ENCODE results near the gene FOXE1.
A peak's percentile ranks its signal among the peaks of the same experiment; 100 is the strongest.

Gene FOXE1

DNA sequence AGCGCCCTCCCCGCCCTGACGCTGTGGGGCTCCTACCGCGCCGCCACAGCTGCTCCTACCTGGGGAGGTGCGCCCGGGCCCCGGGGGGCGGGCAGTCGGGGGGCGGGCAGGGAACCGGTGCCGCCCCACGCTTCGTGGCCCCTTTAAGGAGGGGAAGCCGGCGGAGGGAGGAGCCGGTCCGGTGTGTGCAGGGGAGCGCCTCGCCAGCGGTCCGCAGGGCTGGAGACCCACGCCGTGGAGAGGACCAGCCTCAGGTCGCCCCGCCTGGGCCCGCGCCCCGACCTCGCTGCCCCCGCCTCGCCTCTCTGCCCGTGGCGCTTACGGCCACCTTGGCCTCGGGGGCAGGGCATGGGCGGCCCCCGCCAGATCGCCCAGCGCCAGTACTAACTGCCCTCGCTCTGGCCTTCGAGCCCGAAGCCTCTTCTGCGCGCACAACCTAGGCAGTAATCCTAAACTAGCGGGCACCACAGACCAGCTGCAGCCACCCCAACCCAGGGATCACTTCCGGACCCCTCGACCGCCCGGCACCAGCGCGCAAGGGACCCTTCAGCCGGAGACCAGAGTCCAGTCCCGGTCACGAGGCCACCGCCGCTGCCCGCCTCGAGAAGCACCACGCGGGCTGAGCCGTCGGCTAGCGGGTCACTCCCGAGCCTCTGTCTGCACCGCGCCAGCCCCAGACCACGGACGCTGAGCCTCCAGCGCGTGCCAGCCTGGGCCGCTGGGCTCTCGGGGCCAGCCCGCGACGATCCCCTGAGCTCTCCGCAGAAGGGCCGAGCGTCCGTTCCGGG, at the start of gene FOXE1:
FOXE1 (plus strand) TSS at position 171 of the 788 bp plus-strand sequence. CDS start 689 bp downstream, outside the sequence.
- no peak for DNase-seq (ENCODE audit: low read depth)

DNA sequence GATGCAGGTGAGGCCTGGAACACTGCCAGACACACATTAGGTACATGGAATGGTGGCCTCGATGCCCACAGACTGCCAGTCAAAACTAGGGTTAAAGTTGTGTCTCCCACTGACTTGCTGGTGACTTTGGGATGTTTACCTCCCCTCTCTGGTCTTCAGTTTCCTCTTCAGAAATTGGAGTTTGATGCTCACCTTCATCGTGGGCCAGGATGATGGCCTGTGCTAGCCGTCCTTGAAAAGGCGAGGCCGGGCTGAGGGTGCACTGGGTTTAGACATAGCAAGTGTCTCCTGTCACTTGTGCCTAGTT, 49.0 kb upstream of the FOXE1 start:
- DNase-seq (ENCODE audit: low read depth) = no peak

DNA sequence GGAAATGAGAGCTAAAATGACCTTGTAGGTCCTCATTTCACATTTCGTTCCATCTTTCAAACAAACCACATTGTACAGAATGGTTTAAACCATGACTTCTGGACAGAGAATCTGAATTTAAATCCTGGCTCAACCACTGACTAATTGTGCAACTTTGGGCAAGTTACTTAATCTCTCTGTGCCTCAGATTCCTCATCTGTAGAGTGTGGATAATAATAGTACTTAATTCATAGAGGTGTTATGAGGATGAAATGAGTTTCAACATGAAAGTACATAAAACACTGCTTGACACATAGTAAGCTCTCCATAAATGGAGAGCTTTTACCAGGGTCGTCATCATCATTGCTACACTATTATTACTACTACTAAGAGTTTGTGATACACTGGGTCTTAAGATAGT, 46.3 kb upstream of the FOXE1 start:
- peak; percentile 11 for DNase-seq (ENCODE audit: low read depth)

DNA sequence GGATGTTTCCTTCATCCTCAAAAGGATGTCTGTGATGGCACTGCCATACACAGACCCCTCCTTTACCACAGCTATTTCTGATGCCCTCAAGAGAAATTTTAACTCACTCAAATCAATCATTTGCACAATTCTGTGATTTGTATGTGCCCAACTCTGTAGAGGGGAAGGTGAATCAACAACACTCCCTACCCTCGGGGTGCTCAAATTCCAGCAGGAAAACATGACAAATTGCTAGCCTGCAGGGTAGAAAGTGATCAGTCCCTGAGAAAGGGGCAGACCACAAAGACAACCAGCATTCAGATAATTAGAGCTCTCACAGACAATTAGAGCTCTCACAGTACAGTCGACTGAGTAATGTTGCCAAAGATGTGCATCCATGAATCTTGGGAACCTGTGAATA, 45.3 kb upstream of the FOXE1 start:
- DNase-seq (ENCODE audit: low read depth) = no peak

DNA sequence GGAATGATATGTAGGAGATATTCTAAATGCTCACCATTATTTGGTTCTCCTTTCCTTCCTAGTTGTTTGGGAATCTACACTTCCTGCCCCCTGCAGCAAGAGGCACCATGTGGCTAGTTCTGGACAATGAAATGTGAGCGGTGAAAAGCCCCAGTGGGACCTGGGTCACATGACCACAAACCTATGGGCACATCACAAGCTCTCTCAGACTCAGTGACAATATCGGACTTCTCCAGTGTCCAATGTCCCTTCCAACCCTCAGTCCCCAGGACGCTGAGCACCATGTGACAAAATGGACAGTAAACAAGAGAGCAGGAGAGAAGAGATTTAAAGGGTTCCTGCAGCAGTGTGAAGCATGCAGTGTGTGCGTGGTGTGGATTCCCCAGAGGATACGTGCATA, 44.6 kb upstream of the FOXE1 start:
- no peak for DNase-seq (ENCODE audit: low read depth)

DNA sequence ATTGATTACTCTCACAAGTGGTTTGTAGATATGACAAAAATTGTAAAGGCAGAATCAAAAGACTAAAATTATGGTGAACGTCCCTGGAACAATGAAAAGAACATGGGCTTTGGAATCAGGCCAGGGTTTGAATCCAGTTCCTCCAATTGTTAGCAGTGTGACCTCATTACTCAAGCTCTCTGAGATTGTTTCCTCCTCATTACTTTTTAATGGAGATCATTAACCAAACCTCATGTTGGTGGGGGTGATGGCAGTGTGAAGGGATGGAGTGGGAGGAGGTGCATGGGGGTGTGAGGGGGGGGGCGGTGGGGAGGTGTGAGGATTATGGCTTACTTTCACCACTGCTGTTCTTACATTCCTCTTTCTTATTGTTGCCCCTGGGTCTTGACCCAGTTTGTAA, 44.1 kb upstream of the FOXE1 start:
- no peak for DNase-seq (ENCODE audit: low read depth)

DNA sequence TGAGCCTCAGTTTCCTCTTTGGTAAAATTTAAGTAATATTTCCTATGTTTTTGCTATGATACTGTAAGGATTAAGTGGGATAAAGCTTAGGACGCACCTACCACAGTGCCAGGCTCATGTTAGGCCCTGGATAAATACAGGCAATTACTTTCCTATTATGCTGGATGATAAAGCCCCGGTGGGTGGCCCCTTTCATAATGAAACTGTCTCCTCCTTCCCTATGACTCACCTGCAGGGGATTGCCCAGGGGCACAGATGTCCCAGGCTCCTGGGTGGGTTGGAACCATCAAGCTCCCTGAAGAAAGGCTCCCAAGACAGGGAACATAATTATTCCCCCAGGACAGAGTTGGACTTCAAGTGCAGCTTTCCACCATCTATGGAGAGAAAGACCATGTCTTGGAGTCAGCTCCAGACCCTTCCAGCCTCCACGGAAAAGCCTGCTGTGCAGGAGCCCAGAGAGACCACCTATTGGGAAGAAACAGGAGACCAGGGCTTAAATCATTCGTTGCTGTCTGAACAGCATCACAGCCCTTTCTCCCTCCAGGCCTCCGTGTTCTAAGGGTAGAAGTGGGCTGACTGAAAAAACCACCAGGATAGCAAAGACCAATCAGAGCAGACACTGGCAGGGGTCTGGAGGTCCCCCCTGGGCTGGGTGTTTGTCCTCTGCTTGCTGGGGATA, 43.2 kb upstream of the FOXE1 start:
- no peak for DNase-seq (ENCODE audit: low read depth)

DNA sequence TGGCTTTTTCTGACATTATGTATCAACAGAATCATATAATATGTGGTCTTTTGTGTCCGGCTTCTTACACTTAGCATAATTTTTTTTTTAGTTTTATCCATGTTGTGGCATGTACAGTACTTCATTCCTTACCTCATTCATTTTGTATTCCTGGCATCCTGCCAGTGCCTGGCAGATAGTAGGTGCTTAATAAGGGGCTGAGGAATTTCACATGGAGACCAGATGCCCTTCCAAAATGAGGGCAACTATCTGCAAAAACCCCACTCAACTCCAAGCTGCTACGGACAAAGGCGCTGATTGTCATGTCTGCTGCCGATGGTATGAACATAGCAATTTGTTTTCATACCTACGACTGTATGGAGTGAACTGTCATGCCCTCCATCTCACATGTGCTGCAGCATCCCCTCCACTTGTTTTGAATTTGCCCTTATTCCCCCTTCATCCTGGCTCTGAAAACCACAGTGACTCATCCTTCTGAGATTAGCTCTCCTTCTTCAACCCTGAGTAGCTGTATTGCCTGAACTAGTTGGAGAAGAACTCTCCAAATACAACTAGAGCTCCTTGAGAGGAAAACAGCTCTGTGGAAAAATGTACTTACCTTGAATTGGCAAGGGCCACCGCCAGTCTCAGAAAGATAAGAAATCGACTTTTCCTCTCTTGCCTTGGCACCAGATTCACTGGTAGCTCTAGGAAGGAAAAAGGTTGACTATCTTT, 41.3 kb upstream of the FOXE1 start:
- DNase-seq (ENCODE audit: low read depth) = peak; percentile 70

DNA sequence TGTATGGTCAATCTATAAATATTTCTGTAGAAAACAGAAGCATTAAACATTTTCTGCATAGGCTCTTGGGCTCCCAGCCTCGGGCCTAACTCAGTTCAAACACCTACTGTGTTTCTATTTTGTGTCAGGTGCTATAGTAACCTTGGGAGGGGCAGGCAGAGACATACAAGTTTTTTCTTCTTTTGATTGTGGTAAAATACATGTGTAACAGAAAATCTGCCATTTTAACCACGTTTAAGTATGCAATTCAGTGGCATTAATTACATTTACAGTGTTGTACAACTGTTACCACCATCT, 40.8 kb upstream of the FOXE1 start:
- no peak for DNase-seq (ENCODE audit: low read depth)

DNA sequence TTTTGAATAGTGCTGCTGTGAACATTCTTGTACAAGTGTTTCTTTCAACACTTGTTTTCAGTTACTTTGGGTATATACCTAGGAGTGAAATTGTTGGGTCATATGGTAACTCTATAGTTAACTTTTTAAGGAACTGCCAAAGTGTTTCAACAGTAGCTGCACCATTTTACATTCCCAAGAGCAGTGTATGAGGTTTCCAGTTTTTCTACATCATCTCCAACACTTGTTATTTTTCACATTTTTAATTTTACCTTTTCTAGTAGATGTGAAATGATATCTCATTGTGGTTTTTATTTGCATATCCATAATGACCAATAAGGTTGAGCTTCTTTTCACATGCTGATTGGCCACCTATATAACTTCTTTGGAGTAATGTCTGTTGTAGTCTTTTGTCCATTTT, 40.0 kb upstream of the FOXE1 start:
- DNase-seq (ENCODE audit: low read depth) = no peak

DNA sequence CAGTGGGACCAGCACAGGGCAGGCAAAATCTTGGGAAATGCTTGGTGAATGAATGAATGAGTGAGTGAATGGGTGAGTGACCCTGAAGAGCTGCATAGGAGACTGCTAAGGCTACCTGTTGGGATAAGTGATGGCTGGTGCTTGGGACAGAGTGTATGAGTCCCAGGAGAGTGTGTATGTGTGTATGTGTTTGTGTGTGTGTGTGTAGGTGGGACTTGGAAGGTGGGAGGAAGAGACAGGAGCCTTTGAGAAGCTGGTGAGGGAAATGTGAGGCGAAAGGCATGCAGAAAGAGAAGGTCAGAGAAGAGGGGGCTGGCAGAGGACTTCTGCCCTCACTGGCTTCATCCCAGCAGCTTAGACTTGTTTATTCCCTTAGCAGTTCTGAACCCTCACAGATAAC, 33.3 kb upstream of the FOXE1 start:
- no peak for DNase-seq (ENCODE audit: low read depth)

DNA sequence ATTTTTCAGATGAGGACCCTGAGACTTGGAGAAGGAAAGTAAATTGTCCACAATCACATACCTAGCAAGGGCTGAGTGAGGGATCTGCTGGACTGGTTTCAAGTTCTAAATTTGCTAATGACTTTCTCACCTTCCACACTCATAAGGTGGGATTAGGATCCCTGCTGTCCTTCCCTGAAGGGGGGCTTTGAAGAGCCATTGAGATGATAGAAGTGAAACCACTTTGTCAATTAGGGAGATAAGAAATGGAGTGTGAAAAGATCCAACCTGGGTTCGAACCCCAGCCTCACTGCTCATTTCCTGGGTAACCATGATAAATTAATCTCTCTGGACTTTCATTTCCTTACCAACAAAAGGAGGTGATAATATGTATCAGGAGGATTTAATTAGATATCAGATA, 32.7 kb upstream of the FOXE1 start:
- no peak for DNase-seq (ENCODE audit: low read depth)

DNA sequence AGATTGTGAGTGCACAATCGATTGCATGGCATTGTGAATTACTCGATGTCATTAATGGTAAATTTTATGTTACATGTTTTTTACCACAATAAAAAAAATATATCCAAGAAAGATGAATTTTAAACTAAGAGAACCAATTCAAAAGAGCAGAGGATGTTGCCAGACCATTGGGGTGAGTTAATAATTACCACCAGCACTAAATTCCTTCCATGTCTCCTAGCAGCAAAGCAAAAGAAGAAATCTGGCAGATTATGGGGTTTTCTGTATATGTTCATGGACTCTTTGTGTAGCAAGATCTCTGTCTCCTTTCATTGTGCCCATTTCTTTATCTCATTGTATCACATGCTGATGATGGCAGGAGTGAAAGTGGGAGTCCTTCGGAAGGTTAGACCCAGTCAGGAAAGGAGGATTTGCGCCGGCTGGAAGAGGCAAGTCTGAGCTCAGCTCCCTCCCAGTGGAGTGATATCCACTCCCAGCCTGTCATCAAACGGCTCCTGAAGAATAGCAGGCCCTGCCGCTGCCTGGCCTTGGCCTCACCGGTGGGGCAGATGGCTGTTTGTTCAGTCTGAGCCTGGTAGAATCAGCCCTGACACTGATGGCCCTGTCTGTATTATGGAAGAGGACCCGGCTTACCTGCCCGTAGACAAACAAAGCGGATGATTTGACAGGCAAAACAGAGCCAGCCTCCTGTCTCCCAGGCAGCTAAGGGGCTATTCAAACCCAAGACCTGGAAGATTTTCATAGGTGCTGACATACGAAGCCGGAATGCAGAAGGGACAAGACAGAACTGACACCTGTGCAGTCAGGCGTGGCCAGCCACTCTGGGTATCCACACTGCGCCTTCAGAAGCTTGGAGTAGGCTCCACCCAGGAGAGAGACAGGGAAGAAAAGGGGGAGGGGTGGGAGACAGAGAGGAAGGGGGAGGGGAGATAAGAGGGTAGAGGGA, 21.9 kb upstream of the FOXE1 start:
- no peak for DNase-seq (ENCODE audit: low read depth)

DNA sequence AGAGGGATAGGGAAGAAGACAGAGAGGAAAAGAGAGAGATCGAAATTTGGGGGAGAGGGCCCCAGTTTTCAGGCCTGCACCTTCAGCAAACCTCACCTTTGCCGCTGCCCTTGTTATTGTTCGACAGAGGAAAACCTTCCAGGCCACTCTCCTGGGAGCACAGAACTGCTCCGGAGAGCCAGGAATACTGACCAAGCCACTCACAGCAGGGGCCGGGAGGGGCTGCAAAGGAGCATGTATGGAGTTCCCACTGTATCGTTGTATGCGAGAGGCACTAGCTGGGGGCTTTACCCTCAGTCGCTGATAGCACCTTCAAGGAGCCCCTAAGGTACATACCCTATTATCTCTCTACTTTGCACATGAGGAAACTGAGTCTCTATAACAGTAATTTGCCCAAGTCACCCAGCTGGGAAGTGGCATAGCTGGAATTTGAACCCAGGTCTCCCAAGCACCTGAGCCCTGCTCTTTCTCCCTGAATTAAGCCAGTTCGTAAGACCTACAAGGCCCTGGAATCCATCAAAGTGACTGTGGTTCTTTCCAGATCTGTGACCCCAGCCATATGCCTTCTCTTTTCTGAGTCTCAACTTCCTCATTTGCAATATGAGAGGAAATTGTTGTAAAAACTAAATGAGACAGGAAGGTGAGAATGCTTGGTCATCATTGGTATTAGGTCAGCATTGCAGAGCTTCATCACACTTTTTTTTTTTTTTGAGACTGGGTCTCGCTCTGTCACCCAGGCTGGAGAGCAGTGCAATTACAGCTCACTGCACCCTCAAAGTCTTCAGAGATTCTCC, 21.0 kb upstream of the FOXE1 start:
- no peak for DNase-seq (ENCODE audit: low read depth)

DNA sequence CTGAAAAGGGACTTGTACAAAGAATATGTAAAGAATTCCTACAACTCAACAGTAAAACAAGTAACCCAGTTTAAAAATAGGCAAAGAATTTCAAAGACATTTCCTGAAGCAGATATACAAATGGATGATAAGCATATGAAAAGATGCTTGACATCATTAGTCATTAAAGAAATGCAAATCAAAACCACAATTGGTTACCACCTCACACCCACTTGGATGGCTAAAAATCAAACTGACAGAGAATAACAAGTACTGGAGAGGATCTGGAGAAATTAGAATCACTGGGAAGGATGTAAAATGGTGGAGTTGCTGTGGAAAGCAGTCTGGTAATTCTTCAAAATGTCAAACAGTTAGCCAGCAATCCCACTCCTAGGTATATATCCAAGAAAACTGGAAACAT, 12.5 kb upstream of the FOXE1 start:
- DNase-seq (ENCODE audit: low read depth) = peak; percentile 56

DNA sequence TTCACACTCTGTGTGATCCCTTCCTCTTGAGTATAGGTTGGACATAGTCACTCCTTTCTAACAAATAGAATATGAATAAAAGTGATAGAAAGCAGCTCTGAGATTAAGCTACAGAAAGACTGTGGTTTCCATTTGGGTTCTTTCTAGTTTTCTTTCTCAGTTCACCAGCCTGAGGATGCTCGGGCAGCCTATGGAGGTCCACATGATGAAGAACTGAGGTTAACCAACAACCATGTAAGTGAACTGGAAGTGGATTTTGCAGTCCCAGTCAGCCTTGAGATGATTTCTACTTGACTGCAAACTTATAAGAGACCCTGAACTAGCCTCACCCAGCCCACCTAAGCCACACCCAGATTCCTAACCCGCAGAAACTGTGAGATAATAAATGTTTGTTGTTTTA, 10.1 kb upstream of the FOXE1 start:
- no peak for DNase-seq (ENCODE audit: low read depth)

DNA sequence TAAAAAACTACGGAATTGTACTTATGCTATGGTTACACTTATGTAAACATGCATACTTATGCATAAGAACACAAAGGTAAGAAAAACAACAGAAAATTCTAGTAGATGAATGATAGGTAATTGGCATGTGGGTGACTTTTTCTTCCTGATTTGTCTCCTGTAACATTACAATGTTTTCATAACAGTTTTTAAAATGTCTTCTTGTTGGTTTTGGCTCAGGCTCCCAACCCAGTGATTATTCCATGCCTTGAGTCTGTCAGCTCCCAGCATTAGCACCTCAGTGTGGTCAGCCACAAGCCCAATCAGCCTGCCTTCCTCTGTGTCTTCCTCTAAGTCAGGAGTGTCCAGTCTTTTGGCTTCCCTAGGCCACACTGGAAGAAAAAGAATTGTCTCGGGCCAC, 7.9 kb upstream of the FOXE1 start:
- DNase-seq (ENCODE audit: low read depth) = peak; percentile 22

DNA sequence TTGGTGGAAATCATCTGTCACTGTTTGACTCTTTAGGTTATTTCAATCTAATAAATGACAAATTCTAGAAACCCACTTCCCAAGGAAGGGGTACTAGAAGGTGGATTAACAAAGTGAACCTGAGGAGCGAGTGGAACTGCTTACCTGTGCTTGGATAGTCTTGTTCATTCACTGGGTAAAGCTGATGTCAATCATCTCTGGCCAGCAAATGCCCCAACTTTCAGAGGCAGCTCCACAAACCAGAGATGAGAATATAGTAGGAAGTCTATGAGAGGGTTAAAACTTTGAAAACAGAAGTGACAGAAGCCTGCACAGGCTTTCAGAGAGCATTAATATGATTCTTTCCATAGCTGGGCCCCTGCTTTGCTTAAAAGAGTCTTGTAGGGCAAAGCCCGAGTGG, 7.3 kb upstream of the FOXE1 start:
- no peak for DNase-seq (ENCODE audit: low read depth)

DNA sequence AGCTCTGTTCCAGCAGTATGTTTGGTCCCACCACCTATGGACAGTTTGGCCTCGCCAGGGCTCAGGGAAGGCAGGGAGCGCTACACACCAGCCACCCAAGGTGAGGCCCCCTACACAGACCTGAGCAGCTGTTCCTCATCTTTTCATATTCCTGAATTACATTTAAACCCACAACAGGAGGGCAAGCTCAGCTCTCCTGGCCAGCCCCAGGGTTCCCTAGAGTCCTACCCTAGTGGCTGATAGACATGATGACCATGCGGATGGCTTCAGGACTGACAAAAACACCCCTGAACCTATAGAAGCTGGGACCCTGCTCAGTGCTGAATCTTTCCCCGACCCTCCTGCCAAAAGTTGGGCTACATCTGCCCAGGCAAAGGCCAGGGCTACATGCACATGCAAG, 6.7 kb upstream of the FOXE1 start:
- no peak for DNase-seq (ENCODE audit: low read depth)

DNA sequence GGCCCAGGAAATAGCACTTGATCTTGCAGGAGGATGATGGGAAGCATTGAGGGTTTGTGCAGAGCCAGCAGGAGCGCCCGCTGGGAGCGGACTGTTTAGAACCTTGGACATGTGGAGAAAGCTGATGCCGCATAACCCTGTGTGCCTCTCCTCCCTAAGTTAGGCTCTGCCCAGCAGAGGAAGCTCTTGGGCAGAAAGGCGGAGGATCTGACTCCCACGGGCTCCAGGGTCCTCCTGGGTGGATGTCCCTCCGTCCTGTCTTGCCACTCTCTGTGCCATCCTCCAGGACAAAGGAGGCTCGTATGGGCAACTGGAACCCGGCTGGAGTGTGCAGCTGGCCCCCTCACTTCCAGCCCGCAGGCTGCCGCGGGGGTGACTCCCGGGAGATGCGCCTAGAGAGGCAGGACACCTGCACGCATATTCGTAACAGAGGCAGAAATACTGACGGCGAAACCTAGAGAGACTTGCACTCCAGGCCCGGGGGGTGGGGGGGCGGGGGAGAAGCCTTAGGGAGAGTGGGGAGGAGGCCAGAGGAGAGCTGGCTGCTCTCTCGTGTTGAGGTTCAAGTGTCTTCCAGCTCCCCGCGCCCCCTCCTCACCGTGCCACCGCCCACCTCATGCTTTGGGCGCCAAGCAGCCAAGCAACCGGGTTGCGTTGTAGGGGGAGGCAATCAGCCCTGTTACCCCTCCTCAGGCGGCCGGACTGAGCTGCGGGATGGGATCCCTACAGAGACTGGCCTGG, 5.4 kb upstream of the FOXE1 start:
- DNase-seq (ENCODE audit: low read depth) = no peak

DNA sequence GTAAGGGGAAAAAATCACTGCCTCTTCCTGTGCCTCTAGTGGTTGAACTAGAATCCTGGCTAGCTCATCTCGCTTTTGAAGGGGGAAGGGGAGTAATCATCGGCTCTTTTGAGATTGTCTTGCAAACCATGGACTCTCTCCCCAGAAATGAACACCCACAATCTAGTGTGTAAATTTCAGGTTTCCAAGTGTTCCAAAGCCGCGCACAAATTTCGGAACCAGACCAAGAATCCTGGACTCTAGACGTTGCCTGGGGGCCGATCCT, 4.9 kb upstream of the FOXE1 start:
- DNase-seq (ENCODE audit: low read depth) = no peak
